GM19351 (cell line): ENCODE data around the gene NHP2.
"Not testable (repeated sequence)": the region's sequence is repeated elsewhere in the genome, so short reads cannot be mapped to it uniquely, and the experiment has no call there.

Source experiments
- ATAC-seq: cut with Tn5 transposase; IDR thresholded peaks from one replicate; pipeline ENCODE4 v1.9.1; 2021; ENCODE audit warnings: mild to moderate bottlenecking, moderate library complexity; ENCODE audit not compliant: unreplicated experiment

The NHP2 gene

DNA sequence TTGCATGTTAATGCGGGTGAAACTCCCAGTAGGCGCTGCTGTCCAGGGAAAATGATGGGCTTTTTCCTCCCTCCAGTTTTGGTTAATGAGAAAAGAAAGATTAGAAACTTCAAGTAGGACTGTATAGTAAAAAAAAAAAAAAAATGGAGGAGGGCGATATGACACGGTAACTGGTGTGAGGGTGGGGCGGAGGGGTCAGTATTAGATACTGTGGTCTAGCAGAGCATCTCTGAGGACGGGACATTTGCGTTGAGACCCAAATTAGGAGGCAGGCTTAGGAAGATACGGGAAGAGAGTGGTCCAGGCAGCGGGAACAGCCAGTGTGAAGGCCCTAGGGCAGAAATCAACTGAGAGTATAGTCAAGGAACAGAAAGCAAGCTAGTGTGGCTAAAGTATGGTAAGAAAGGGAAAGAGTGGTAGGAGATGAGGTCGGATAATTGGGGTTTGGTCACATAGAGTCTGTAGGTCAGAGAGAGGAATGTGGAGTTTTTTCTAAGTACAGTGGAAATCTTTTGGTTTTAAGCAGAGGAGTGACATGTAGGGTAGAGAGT is 22.2 kb downstream of the NHP2 start:
- peak; percentile 13 for ATAC-seq

DNA sequence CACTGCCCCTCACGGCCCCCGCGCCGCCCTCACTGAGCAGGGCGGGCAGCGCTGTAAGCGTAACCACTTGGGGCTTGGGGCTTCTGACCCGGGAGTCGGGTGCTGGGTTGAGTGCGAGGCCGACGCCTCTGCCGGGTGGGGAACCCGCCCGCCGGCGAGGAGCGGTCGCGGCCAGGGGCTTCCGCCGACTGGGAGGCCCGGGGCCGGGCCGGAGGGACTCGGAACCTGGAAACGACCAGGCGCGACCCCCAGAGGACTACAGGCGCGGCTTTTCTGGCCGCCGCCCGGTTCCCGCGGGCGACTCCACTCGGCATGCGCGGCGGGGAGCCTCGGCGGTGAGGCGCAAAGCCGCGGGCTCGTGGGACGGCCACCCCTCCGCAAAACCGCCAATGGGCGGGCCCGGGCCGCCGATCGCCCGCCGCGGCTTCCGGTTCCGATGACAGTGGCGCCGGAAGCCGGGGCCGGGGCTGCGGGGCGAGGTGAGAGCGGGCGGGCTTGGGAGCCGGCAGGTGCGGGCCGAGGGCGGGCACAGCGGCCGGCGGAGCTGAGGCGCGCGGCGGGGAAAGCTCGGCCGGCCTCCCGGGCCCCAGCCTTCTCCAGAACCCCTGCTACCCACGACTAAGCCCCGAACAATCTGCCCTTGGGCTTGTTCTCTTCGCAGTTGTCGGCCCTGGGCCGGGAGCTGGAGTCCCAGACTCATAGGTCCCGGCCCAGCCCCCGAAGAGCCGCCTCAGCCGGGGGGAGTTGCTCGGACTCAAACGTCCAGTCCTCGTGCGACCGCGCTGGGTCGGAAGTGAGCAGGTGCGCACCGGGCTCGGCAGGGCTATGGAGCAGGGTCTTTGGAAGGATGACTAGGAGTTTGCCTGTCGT is 22.9 kb downstream of the NHP2 start, which contains the start of gene RMND5B:
TSS of gene RMND5B (plus strand) at position 439 of the 870 bp plus-strand sequence. CDS start 7,106 bp downstream, outside the sequence.
- ATAC-seq: peak; percentile 87

DNA sequence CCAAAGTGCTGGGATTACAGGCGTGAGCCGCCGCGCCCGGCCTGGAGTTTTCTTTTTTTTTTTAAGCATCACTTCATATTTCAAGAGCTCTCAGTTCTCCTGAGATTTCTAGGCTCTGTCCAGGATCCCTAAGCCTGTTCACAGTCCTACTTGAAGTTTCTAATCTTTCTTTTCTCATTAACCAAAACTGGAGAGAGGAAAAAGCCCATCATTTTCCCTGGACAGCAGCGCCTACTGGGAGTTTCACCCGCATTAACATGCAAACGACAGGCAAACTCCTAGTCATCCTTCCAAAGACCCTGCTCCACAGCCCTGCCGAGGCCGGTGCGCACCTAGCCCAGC is 23.5 kb downstream of the NHP2 start:
- not testable (repeated sequence) for ATAC-seq

DNA sequence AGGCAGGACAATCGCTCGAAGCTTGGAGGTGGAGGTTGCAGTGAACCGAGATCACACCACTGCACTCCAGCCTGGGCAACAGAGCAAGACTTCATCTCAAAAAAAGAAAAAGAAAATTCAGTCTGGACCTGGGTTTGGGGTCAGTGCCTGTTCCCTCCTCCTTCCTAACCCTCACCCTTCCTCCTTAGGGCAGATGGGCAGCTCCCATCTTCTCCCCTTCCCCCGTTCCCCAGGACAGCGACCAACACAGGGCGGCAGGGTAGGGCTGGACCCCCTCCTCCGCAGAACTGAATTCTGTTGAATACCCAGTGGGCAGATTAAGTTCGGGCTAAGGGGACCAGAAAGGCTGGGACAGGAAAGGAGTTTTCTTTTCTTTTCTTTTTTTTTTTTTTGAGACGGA is 24.4 kb downstream of the NHP2 start:
- ATAC-seq: no peak

DNA sequence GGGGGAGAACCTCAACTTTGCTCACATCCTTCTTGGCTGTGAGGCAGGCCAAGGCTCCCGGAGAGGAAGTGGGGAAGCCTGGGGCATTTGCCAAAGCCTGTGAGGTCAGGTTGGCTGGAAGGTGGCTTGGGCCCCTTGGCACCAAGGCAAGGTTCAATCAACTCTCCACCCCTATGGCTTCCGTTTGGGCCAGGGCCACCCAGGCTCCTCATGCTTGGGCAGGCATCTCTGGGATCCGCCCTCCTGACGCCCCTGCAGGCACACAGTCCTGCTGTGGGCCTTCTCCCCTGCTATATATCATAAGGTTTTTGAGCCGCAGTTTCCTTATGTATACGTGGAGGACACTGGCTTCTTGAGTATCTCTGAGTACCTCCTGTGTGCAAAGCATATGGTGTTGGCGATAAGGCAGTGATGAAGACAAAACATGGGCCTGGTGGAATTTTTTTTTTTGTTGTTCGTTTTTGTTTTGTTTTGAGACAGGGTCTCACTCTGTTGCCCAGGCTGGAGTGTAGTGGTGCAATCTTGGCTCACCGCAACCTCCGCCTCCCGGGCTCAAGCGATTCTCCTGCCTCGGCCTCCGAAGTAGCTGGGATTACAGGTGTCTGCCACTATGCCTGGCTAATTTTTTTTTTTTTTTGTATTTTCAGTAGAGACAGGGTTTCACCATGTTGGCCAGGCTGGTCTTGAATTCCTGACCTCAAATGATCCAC is 26.2 kb downstream of the NHP2 start:
- not testable (repeated sequence) for ATAC-seq

DNA sequence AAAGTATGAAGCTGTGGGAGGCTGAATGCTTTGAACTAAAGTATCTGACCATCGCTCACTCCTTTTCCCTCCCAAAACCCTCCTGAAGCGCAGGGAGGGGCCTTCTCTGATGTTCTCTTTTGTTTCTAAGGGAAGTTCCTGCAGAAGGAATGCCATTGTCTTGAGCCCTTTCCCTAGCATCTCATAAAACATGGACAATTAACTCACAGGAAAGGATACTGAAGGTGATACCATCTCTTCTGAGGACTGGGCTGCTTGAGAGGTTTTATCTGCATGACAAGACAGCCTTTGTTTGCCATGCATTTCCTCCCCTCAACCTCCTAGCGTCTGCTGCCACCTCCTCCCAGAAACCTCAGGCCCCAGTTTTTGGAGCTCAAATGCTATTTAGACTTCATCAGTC is 27.1 kb downstream of the NHP2 start:
- ATAC-seq: no peak

DNA sequence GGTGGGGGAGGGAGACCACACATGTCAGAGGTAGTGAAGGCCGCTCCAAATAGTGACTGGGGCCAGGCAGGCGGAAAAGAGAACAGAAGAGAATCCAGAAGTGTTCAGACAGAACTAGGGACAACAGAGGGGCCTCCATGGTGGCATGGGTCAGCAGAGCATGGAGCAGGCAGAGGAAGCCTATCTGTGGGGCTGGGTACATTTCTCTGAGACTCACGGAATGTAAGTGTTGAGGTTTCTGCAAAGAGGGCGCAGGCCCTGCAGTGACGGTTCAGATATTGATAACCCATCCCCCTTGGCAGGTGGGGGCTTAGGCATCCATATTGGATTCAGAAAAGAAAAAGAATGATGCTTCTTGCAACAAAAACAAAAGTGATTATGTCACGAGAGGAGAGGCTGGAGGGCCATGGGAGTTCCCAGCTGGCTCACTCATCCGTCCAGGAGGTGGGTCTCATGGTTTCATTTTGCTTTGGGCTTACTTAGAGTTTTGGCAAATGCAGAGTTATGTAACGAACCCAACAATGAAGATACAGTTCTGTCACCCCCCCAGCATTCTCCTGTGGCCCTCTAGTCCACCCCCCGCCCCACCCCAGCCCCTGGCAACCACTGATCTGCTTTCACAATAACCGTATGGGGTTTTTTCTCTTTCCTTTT is 28.3 kb downstream of the NHP2 start:
- no peak for ATAC-seq

DNA sequence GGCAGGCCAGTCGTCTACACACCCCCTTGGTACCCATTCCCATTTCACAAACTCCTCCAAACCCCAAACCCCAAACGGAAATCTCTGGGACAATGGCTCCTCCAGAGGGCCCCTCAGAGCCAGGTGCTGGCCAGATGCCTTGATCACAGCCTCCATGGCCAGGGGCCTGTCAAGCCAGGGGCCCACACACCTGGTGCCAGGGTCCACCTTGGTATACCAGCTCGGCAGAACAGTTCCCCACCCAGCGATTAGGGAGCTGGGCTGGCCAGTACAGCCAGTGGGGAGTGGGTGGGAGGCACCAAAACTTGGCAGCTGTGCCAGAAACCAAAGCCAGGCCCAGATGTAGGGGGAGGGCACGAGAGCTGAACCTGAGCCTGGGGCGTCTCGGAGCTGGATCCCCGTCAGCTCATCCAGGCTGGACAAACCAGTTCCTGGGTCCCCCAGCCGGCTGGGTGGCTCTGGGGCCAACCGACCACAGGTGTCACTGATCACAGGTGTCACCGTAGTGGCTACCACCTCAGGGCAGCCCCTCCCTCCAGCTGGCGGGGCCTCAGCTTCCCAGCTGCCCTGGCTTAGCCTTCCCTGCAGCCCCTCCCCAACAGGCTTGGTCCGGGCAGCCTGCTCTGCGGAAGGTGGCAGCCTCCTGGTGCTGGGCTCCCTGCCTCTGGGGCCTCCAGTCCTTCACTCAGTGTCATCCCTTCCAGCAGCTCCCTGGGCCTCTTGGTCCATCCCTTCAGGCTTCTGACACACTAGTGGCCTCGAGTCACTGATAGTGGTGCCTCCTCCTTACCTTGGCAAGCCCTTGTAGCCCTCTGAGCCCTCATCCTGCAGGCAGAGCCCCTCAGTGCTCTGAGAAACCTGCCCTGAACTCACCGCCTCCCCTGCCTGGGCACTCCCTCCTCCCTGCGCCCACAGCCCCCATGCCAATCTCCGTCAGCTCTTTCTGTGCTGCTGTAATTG is 29.4 kb downstream of the NHP2 start:
- no peak for ATAC-seq

DNA sequence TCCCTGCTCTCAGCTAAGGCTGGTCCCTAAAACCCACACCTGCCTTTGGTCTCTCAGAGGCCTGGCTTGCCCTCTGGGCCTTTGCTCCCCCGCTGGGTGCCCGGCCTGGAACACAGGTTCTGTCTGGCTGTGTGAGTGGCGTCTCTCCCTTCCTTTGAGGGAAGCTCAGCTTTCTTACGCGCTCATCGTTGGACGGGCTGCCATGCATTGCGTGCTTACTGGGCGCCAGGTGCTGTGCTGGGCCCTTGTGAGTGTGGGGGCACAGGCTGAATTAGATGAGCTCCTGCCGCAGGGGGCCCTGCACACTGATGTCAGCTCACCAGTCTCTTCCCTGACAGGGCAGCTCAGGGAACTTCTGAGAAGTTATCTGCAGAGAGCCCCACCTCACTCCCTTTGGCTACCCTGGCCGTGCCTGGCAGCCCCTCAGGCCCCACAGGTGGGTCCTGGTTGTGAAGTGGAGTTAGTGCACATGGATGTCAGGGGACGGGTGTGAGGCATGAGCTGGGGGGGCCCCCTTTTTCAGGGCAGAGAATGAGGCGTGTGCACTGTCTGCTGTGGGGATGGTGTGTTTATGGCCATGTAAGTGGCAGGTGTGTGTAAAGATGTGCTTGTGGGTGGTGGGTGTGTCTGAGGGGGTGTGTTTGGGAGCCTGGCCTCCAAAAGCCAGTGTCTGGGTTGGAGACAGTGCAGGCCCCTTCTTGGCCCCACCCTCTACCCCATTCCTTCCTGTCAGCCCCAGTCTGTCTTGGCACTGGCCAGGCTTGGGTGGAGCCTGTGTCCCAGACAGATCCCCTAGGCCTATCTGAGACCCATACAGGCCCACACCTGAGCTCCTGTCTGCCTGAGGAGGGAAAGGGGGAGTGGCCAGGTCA is 30.4 kb downstream of the NHP2 start:
- ATAC-seq: no peak

DNA sequence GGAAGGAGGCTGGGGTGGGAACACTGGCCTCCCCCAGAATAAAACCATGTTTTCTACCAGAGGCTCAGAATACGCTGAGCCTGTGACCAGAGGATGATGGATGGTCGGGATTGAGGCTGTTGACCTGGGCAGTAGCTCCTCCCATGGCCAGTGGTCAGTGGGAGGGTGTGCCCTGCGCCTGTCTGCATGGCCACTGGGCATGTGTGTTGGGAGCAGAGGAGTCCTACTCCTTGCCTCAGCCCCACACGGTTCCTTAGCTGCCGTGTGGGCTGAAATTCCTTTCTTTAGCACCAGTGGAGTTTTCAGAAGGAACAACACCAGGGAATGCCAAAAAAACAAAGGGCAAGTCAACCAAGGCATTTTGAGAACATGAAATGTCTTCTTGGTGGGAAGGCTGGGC is 31.3 kb downstream of the NHP2 start:
- ATAC-seq: no peak

DNA sequence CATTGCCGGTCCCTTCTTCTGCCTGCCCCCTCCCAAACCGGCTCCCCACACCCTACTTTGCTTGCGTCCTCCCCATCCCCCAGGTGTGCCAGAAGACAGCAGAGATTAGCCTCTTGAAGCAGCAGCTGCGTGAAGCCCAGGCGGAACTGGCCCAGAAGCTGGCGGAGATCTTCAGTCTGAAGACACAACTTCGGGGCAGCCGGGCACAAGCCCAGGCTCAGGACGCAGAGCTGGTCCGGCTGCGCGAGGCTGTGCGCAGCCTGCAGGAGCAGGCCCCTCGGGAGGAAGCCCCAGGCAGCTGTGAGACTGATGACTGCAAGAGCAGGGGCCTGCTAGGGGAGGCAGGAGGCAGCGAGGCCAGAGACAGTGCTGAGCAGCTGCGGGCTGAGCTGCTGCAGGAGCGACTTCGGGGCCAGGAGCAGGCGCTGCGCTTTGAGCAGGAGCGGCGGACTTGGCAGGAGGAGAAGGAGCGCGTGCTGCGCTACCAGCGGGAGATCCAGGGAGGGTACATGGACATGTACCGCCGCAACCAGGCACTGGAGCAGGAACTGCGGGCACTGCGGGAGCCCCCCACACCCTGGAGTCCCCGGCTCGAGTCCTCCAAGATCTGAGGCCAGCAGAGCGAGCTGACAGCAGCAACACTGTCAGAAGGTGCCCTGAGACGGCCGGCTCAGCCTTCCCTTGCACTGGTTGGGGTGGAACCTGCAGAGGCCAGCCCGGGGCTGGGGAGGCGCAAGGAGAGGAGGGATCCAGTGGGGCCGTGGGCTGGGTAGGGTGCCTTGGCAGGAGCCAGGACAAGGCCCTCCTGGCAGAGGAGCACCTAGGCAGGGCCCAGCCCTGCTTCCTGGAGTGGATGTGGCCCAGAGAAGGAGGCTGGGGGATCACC is 32.1 kb downstream of the NHP2 start:
- ATAC-seq: no peak

DNA sequence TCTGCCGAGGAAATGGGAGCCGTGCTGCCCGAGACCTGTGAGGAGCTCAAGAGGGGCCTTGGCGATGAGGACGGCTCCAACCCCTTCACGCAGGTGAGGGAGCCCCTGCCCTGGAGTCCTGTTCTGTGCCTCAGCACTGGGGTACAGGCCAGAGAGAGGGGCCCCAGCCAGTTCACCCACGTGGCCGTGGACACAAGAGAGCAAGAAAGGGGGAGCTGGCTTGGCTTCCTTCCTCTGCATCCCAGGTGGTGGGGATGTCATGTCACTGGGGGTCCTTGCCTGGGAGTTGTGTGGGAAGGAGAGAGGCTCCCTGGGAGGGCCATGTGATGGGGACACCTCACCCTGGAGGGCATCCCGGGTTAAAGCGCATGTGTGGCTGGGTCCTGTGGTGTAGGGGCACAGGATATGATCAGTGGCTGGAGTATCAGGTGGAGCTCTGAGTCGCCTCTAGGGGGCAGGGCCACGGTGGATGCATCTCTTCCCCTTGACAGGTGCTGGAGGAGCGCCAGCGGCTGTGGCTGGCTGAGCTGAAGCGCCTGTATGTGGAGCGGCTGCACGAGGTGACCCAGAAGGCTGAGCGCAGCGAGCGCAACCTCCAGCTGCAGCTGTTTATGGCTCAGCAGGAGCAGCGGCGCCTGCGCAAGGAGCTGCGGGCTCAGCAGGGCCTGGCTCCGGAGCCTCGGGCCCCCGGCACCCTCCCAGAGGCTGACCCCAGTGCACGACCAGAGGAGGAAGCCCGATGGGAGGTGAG is 32.9 kb downstream of the NHP2 start:
- ATAC-seq: peak; percentile 79

DNA sequence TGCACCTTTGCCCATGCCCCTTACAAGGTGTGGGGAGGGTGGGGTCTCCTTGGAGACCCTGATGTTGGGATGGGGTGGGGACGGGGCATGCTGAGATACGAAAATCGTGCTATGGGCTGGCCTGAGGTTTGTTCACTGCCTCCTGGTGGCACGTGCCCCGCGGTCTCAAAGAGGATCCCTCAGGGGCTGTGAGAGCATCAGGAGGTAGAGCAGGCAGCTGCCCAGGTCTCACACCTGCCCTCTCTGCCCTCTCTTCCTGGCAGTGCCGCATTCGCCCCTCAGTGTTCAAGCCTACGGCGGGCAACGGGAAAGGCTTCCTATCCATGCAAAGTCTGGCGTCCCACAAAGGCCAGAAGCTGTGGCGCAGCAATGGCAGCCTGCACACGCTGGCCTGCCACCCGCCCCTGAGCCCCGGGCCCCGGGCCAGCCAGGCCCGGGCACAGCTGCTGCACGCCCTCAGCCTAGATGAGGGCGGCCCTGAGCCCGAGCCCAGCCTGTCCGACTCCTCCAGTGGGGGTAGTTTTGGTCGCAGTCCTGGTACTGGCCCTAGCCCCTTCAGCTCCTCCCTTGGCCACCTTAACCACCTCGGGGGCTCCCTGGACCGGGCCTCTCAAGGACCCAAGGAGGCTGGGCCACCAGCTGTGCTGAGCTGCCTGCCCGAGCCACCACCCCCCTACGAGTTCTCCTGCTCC is 33.6 kb downstream of the NHP2 start:
- ATAC-seq: no peak

DNA sequence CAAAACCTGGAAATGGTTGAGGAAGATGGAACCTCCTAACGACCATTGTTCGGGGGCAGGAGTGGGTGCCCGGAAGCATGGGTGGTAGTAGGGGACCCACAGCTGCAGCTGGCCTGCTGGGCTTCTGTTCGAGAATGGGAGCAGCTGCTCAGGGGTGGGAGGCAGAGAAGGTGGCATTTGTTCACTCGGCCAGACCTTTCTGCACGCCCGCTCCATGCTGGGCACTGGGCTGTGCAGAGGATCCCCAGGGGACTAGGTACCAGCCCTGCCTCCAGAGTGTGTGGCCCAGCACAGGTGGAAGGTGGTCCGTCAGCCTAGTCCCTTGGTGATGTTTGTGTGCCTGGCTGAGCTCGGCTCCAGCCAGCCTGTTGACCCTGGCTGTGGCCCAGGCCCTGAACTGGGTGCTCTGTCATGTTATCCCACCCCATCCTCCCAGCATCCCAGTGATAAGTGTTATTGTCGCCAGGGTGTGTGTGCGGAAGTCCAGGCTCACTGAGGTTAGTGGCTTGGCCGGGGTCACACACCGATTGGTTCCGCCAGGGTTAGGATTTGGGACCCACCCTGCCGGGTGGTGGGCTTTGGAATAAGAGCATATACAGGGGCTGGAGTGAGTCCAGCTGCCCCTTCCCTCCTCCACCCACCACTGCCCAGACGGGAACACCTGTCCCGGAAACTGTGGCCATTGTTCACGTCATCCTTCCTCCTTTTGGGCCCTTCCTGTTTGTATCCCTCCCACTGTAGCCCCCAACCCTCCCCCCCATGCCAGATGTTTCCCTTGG is 35.6 kb downstream of the NHP2 start:
- ATAC-seq: no peak

DNA sequence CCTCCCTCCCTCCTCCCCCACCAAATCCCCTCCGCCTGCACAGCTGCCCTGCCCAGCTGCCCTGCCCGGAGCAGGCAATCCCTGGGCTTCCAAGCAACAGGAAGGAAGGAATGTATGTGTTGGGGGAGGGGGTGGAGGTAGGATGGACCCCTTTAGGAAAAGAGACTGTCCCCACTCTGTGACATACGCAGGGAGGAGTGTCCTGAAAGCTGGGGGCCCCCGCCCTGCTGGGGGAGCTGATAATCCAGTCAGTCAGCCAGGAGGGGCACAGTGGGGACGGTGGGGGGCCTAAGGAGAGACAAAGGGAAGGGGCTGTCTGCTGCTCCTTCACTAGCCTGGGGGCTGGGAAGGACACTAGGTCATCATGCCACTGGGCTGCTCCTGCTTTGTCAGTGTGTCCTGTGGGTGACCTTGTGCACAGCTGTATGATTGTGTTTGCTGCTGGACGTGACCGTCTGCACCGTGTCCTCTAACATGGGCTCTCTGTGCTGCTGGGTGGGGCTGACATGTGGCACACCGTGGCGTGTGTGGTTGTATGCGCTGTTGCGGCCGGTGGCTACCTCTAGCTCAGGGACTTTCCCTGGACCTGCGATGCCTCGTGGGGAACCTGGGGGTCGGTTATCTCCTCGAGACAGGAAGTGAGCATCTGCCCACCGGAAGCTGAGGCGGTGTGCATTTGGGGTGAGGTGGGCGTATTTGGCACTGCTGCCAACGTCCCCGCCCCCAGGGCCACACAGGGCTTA is 37.4 kb downstream of the NHP2 start:
- ATAC-seq: peak; percentile 27

DNA sequence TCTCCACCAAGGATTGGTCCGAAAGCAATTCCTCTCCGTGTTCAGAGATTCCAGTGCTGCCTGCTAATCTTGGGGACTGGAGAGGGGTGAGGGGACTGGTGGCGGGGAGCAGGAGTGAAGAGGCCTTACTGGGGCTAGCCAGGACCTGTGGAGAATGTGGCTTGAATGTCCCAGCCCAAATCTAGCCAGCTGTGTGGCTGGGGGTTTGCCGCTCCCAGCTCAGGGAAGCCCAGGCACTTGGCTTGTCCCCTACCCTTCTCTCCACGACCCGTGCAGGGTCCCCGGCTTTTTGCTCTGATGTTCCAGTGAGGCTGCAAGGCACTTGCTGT is 37.9 kb downstream of the NHP2 start:
- ATAC-seq: no peak
